ENCODE data around the gene ZNF616.

The ZNF616 gene

GRCh38 chr19:52171321-52172169 lies 31.8 kb upstream of the ZNF616 start, which contains the start of gene ZNF836:
Gene ZNF836 (minus strand): TSS chr19:52171621. CDS start chr19:52168072, 3,549 bp downstream.
- Histone ChIP-seq H3K9me3 (no peaks in the 10 kb centered on the region), H3K4me1 (peaks cover 6 to 17% (median 11%) of the 10 kb centered on the region in 4 donors), H3K27me3 (no peaks in the 10 kb centered on the region), H3K4me3 (peak within 1 kb of the TSS; percentile 89 to 90), H3K27ac (peak within 1 kb of the TSS; percentile 89 to 93), H3K36me3 (peaks cover 18 to 22% (median 19%) of the 10 kb centered on the region in 3 donors)
- intact Hi-C loops (cut with DNase I; ENCODE audit: low total_unique reads) = loop anchor here (10.0 kb wide), 1 partner anchor 63 kb away; no protein-coding TSS in a partner anchor
- TF ChIP-seq CTCF (IDR thresholded peaks at IDR 0.05) = no peak
- DNase-seq = peak; percentile 88 to 95

- DNase-seq = peak in 1 of 2 donors; percentile 66
- no peak for TF ChIP-seq CTCF (IDR thresholded peaks at IDR 0.05)
Observed at GRCh38 chr19:52170863-52171320, 31.2 kb upstream of the ZNF616 start.

GRCh38 chr19:52170304-52170703 lies 30.6 kb upstream of the ZNF616 start:
- H3K4me1 ChIP-seq = peaks cover 6 to 17% (median 11%) of the 10 kb centered on the region in 4 donors
- peak overlapping the region; percentile 89 to 90 for H3K4me3 ChIP-seq
- no peaks in the 10 kb centered on the region for H3K27me3 ChIP-seq
- peaks cover 22 to 32% (median 29%) of the 10 kb centered on the region in 3 donors for H3K36me3 ChIP-seq
- intact Hi-C loops (cut with DNase I; ENCODE audit: low total_unique reads) = loop anchor here (1.0 to 10.0 kb wide), 2 partner anchors 31 to 64 kb away; partner anchors contain the start of gene ZNF616
- peak overlapping the region; percentile 89 to 93 for H3K27ac ChIP-seq
- H3K9me3 ChIP-seq = no peaks in the 10 kb centered on the region
- TF ChIP-seq CTCF (IDR thresholded peaks at IDR 0.05) = no peak
- no peak for DNase-seq

More at GRCh38 chr19:52170863-52171320, 31.2 kb upstream of the ZNF616 start:
- peak overlapping the region; percentile 89 to 93 for H3K27ac ChIP-seq
- no peaks in the 10 kb centered on the region for H3K9me3 ChIP-seq
- H3K36me3 ChIP-seq = peaks cover 18 to 26% (median 23%) of the 10 kb centered on the region in 3 donors
- peaks cover 6 to 17% (median 11%) of the 10 kb centered on the region in 4 donors for H3K4me1 ChIP-seq
- intact Hi-C loops (cut with DNase I; ENCODE audit: low total_unique reads) = loop anchor here (1.0 to 10.0 kb wide), 2 partner anchors 32 to 64 kb away; partner anchors contain the start of gene ZNF616
- H3K27me3 ChIP-seq = no peaks in the 10 kb centered on the region
- H3K4me3 ChIP-seq = peak overlapping the region; percentile 89 to 90

GRCh38 chr19:52155596-52156359 lies 16.0 kb upstream of the ZNF616 start:
- no peak for DNase-seq
- Histone ChIP-seq H3K27ac (no peak overlapping the region), H3K4me3 (no peak overlapping the region), H3K9me3 (peaks cover 6 to 66% (median 35%) of the 10 kb centered on the region in 3 donors), H3K27me3 (no peaks in the 10 kb centered on the region), H3K36me3 (peaks cover 66 to 75% (median 75%) of the 10 kb centered on the region in 3 donors), H3K4me1 (no peaks in the 10 kb centered on the region)
- intact Hi-C loops (cut with DNase I; ENCODE audit: low total_unique reads) = no loop called here
- no peak for TF ChIP-seq CTCF (IDR thresholded peaks at IDR 0.05)

- Histone ChIP-seq H3K27me3 (no peaks in the 10 kb centered on the region), H3K36me3 (peaks cover 0 to 4% (median 4%) of the 10 kb centered on the region in 3 donors), H3K27ac (no peak overlapping the region), H3K4me1 (peaks cover 0 to 3% (median 0%) of the 10 kb centered on the region in 4 donors), H3K4me3 (no peak overlapping the region), H3K9me3 (no peaks in the 10 kb centered on the region)
- DNase-seq = no peak
- TF ChIP-seq CTCF (IDR thresholded peaks at IDR 0.05) = no peak
- intact Hi-C loops (cut with DNase I; ENCODE audit: low total_unique reads) = loop anchor here (5.0 kb wide), 1 partner anchor 69 kb away; no protein-coding TSS in a partner anchor
Observed at GRCh38 chr19:52148256-52148655, 8.5 kb upstream of the ZNF616 start.
